H1 (cell line): ENCODE results near the gene WASL. TPM values are rescaled to one million over a fixed set of nuclear protein-coding genes. Genes with fewer than 3 reads are reported as not detected.

ENCODE experiments used
- CHD7 ChIP-seq: fragments of 300-600 bp; sonication (generic); IDR thresholded peaks from 2 replicates; pipeline ENCODE4 v1.7.1; 2012; ENCODE audit warnings: low read length, moderate library complexity, mild to moderate bottlenecking, inconsistent platforms; ENCODE audit not compliant: insufficient replicate concordance
- polyA plus RNA-seq, 7 experiments: library from polyadenylated mRNA; depleted of rRNA in 3 of 7; stranded (reverse) in 5 of 7; unstranded in 2 of 7; fragments of >200 nt in 5 of 7; fragments of 200-250 nt in 2 of 7; gene quantifications; 1 replicate in 5 of 7; 2 replicates in 1 of 7; 4 replicates in 1 of 7; pipeline versions ENCODE4 v1.2.1 to v1.2.3, GENCODE V29; 2011 to 2013; ENCODE audit warnings: missing spikeins in 2 of 7, mixed read lengths in 2 of 7
- total RNA-seq: library from RNA; stranded (reverse); fragmentation: NEBNext Ultra II Directional; extraction: Animal tissue kit (Norgen Biotek cat#: 25700); gene quantifications from 2 replicates; pipeline ENCODE4 v1.2.1, GENCODE V29; 2021

WASL gene
- total and polyA plus RNA-seq, 2 of the 8 experiments (the other 6 are each of a cell fraction or from before 2014, with no cell fraction given): 7.7 to 38.9 TPM

- TF ChIP-seq CHD7: no peak
- TF ChIP-seq, all 59 proteins: peak for 0
These were observed 24.0 kb downstream of the WASL start (continued) for GRCh38 chr7:123724817-123725253.
